Right forelimb (tissue), 1 donor: ENCODE measurements around the gene NOL4L.

ENCODE experiments used
- DNase-seq: peaks from one replicate; pipeline ENCODE4 v3.0.0-alpha.2; 2018

NOL4L gene

DNA sequence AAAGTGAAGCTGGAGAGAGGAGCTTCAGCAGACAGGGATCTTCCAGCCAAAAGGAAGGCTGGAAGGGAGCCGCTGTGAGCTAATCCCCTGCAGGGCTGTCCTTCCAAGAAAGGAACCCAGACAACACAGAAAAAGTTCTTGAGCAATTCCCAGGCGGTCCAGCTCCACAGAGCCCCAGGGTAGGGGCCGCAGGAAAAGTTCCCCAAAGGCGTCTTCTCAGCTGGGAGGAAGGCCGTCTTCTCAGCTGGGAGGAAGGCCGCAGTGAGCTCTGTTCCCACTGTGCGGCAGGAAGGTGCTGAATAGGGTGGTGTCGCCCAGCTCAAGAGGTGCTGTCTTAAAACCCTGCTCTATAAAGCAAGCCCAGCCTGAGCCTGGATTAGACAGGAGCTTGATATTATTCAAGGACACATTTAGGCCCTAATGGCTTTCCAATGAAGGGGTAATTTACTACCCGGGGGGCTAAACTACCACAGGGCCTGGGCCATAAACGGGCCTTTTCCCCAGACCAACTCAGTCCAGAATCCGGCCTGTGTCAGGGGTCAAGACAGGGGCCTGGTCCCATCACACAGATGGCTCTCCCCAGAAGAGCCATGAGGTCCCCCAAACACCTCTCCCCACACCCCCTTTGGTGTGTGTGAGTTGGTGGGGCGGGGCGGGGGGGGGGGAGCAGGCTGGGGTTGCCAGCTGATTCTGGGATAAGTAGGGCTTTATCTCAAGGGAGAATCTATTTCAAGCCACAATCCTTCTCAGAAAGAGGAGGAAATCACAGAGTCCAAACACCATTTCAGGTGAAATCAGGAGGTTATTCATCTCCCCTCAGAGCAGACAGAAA lies 103.6 kb downstream of the NOL4L start:
- DNase-seq: no peak

DNA sequence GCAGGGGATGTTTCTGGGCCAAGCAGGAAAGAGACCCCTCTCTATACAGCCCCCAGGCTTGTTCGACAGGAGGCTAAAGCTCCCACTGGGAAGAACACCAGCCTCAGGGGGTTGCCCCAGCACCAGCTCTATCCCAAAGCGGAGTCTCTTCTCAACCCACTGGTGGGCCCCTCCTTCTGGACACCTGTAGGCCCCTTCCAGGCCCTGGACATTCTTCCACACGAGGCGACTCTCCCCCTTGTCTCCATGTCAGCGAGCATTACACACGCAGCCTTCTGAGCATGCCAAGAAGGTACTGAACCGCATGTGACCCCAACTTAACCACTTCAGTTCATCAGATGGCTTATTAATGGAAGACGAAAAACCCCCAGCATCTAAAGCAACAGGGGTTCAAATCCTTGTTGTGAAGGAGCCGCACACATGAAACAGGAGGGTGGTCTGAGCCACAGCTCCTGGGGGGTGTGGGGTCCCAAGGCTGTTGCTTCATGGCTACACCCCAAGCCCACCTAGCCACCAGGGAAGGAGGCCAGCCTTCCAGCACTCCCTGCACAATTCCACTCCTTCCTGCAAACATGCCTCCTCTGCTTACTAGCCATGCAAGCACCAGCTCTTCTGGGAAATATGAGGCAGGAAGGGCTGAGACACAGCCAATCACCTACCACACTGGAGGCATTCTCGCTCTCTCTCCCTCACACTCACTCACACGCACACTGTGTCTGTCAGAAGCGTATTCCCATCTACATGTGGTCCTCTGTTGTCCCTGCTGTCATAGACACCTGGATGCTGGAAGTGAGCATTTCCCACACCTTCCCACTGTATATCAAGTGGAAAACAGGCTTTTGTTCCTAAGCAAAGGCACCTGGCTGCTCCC lies 104.5 kb downstream of the NOL4L start:
- peak; percentile 41 for DNase-seq

DNA sequence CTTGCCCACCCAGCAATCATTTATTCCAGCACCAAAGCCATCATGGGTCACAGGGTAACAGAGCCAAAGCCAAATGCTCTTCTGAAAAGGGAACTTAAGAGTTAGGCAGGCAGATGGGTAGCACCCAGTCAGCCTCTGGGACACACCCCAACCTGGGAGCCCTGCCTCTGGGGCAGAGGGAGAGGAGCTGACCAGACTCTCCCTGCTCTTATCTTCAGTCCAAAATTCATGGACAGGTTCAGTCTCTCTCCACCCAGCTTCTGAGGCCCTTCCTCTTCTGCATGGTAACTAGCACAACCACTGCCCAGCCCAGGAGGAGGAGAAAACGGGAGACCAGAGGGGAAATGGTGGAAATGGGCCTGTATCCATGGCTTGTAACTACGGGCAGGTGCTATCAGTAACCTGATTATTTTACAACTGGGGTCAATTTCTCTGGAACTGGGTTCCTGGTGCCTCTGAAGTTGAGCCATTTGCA lies 105.4 kb downstream of the NOL4L start:
- no peak for DNase-seq

DNA sequence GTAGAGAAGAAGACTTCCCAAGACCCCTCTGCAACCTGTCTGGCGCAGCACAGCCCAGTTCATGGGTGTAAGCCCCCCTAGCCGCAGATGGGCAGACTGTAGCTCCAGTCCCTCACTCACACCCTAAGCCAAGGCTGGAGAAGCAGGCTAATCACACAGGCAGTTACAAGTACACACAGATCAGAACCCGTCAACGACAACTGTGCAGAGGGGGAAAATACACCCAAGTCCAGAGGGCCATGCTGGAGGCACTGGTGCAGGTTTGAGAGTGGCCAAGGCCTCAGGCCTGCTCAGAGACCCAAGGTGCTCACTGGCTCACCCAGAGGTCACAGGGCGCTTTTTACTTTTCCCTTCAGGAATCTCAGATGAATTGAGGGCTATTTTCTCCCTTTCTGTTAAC lies 106.1 kb downstream of the NOL4L start:
- no peak for DNase-seq

DNA sequence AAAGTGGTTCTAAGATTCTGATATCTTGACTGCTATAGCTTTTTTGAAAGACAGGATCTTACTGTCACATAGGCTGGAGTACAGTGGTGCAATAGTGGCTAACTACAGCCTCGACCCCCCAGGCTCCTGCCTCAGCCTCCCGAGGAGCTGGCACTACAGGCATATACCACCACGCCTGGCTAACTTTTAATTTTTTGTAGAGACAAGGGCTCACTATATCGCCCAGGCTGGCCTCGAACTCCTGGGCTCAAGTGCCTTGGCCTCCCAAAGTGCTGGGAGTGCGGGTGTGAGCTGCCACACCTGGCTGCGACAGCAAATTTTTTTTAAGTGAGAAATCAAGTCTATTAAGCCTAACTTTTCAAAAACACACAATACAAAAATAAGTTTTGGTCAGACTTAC lies 106.6 kb downstream of the NOL4L start:
- no peak for DNase-seq

DNA sequence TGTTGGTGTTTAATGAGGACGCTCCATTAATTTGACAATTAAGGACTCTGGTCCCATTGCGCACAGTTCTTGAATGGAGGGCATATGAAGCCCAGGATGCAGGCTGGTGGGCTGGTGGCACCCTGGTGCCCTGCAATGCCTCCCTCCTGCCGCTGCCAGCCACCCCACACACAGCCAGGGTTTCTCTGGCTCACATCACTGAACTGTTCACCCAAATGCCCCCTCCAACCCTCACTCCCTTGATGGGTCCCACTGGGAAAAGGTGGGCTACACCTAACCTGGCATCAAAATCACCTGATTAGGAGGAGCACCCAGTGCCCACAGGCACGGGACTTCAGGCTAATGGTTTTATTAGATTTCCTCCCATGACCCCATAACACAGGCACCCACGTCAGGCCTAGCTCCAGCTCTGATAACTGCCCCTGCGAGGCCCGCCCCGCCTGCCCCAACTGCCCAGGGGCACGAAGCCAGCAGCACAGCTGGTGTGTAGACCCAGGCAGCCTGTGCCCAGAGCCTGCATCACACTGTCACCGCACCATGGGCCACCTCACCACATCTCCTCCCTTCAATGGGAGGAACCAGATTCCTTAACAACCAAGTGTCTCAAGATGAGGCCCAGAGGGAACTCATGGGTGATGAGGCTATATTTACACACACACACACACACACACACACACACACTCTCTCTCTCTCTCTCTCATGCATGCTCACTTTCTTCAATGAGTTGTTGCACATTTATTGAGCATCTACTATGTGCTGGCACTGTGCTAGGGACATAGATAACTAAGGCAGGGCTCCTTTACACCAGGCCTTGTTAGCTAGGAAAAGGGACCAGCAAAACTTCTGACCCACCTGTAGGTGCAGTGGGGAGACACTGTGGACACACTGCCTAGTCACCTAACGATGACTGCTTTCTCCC lies 107.3 kb downstream of the NOL4L start:
- no peak for DNase-seq

DNA sequence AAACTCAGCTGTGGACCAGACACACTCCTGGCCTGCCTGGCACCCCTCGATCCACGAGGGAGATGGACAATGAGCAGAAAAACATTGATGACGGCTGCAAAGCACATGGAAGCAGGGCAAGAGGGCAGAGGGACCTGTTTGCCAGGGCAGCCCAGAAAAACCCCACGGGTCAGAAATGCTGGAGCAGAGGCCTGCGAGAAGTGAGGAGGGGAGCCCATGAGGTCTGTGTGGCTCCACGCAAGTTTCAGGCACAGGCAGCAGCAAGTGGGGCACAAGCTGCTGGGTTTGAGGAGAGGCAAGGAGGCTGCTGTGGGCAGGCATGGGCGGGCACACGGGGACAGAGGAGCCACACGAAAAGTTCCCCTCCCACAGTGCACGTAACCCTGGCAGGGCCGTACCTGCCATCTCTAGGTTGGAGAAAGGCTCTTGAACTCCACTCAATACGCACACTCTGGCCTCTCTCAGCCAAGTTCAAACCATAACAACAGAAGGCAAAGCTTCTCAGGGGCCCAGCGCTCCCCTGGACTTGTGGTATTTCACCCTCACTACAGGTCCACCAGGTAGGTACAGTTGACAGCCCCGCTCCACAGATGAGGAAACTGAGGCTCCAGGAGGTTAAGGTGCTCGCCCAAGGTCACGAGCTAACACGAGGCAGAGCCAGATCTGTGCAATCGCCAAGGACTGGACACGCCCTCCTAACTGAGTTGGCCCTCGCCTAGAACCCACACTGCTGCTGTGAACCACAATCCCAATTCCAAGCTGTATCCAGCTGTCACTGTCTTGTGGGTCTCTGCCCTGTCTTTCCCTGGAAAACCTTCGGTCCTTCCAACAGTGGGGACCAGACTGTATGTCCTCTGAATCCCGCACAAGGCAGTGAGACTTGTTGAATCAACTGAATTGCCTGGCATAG lies 108.2 kb downstream of the NOL4L start:
- DNase-seq: no peak

DNA sequence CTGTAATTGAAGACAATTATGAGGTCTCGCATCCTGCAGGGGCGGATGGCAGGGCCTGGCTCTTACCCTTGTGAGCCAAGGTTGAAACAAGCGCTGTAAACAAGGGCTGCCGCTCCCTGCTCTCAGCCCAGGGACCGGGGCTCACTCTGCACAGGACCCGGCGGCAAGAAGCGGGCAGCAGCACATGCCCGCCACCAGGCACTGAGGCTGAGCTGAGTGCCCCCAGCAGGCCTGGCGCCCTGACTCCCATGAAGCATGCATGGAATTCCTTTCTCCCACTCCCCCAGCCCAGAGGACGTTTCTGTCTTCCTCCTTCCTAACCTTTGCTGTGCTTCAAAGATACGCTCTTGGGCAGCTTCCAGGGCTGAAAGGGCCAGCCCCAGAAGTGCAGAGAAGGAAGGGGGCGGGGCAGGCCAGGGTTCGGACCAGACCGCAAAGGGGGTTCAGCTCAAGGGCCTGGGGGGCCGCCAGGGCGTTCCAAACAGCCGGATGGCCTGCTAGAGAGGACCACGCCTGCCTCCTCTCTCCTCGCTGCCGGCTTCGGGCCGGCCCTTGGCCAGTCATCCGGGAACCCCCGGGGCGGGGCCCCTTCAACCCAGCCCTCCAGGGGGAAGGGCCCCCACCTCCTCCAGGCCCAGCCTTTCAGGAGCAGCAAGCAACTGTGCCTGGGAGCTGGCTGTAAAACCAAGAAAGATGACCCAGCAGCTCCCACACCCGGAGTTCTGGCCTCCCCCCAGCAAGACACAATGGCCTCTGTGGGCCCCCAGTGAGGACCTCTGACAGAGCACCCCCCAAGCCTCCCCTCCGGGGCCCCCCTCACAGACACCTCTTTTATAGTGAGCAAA lies 109.9 kb downstream of the NOL4L start:
- peak; percentile 93 for DNase-seq

DNA sequence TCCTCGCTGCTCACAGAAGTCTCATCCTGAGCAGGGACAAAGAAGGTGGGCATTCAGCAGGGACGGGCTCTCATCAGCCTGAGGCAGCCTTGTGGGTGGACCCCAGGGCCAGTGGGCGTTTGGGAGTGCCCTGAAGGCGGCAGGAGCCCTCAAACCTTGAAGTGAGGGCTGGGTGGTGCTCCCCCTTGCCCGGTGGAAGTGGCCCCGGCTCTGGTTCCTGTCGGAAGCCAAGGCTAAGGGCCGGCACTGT lies 110.5 kb downstream of the NOL4L start:
- no peak for DNase-seq

DNA sequence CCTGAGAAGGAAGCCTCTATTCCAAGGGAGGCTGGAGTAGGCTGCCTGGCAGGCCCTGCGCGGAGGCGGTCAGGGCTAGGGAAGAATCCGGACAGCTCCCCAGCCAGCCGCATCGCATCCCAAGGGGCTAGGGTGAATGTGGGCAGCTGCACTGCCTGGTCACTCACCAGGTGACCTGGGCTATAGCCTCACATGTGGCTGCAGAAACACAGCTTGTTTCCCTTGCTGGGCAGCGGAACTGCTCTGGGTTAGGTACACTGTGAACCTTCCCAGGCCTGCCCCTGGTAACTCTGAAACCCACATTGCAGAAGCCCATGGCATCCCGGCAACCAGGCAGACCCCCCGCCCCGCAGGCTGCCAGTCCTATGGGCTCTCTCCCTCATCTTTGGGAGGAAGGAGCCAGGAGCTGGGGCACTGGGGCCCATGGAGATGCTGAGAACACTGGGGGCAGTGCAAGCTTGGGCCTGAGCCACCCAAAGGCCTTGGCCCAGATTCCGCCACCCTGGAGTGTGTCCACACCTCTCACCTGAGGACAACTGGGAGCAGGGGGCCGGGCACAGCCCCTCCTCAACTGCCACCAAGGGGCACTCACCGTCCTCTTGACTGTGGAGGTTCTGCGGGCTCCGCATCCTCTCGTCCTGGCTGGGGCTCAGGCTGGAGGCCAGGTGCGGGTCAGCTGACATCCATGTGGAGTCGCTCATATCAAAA lies 111.0 kb downstream of the NOL4L start:
- no peak for DNase-seq

DNA sequence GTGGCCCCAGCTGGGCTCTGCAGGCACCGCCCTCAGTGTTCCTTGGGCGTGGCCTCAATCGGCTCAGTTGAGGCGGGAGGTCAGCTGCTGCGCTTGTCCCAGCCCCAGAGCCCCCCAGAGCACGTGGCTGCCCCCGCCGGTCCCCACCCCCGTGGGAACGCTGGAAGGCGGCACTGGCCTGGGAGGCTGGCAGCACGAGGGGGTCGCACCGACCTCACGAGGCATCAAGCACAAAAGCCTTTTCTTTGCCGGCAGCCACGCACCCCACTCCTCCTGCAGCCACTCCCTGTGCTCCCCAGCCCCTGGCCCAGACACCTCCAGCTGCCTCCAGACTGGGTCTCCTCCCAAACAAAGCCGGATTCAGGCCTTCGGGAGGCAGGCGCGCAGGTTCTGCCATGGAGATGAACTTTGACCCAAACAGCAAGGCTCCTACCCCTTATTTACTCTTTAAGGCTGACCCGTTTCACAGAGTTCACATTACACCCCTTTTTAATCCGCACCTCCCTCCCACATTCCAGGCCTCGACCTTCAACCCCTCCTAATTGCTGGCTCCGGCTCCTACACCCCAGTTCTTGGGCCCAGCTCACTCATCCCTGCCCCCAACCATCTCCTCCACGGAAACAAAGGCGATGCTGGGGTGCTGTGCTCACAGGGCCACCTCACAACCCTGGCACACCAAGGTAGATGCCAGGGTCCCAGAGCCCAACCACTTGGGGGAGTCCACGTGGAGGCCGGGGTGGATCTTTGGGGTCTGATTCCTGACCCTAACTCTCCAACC lies 111.7 kb downstream of the NOL4L start:
- DNase-seq: no peak

DNA sequence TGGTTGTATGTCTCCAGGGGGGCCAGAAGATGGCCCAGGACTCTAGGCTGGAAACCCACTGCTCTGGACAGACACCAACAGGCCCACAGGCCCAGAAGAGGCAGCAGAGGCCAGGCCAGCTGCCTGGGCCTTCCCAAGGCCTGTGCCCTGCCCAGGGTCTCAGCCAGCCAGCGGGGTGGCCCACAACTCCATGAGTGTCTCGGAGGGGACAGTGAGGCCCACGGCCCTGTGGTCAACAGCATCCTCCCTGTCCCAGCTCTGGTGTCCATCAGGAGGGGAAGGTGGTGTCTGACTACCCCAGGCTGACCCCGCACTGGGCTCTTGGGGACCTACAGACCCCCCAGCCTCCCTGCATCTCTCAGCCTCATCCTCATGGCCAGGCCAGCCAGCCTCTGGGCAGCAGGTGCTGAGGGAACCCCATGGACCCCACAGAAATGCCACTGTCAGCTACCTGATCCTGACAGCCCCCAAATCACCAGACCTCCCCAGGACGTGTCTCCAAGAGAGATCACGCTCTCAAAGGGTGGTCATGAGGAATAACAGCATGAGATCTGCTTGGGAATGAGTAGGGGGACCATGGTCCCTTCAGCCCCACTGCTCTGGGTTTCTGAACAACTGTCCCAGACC lies 112.4 kb downstream of the NOL4L start:
- no peak for DNase-seq

DNA sequence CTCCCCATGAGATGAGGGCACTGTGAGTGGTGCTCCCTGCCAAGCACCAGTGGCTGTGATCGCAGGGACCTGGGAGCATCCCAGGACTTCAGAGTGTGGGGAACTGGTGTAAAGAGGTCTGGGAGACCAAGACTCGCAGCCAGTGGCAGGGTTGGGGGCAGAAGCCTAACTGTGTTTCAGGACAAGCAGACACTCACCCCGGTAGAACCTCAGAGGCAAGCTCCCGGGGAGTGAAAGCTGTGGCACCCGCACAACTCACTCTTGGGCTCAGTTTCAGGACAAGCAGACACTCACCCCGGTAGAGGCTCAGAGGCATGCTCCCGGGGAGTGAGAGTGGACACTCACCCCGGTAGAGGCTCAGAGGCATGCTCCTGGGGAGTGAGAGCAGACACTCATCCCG lies 114.2 kb downstream of the NOL4L start:
- DNase-seq: no peak

DNA sequence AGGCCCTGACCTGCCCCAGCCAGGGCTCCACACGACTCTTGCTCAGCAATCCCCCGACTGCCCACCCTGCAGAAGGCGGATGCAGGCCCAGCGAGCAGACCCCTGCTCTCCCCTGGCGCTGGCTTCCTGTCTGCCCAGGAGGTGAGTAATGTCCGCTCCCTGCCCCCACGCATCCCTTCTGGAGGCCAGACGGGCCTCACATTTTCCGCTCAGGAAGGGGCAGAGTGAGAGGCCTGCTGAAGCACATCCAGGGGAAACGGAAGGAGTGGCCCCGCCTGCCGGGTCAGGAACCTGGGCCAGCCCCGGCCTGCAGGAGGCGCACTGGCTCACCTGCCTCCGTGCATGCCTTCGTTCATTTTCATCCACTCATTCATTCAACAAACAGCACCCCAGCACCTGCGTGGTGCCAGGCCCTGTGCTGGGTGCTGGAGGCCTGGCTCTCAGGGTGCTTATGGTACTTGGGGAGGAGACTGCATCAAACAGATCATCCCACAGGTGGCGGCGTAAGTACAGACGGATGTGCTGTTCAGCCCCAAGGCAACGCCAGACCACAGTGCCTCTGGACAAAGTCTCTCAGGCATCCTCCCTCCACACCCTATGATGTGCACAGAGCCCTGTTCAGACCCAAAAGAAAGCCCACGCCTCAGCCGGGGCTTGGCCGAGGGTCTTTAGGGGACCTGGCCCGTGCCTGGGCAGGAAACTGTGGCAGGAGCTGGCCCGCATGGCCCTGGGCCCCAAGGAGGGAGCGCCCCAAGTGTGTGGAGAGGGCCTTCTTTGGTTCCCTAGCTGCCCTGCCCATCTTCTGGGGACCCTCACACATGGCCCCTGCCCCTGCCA lies 114.9 kb downstream of the NOL4L start:
- peak; percentile 77 for DNase-seq

DNA sequence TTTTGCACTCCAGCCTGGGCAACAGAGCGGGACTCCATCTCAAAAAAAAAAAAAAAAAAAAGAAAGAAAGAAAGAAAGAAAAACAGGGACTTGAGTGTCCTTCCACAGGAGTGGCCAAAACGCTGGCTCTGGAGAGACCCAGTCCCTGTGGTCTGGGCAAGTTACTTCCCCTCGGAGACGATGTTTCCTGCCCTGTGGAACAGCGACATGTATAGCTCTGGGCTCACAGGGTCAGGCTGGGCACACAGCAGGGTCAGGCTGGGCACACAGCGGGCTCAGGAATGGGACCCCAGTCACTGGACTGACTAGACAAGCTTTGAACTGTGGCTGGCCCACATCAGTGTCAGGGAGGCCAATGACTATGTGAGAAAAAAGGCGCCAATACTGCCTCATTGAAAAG lies 116.3 kb downstream of the NOL4L start:
- no peak for DNase-seq

DNA sequence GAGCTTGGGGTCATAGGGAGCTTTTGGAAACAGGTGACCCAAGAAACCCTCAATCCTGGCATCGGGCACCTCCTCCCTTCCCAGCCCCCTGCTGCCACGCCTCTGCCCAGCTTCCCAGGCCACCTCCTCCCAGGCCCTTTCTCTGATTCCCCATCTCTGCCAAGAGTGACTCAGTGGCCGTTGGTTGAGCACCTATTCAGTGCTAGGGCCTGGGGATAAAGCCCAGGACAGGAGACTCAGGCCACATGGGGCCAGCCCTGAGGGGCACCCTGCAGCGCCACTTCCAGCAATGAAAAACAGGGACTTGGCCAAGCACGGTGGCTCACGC lies 116.9 kb downstream of the NOL4L start:
- no peak for DNase-seq

DNA sequence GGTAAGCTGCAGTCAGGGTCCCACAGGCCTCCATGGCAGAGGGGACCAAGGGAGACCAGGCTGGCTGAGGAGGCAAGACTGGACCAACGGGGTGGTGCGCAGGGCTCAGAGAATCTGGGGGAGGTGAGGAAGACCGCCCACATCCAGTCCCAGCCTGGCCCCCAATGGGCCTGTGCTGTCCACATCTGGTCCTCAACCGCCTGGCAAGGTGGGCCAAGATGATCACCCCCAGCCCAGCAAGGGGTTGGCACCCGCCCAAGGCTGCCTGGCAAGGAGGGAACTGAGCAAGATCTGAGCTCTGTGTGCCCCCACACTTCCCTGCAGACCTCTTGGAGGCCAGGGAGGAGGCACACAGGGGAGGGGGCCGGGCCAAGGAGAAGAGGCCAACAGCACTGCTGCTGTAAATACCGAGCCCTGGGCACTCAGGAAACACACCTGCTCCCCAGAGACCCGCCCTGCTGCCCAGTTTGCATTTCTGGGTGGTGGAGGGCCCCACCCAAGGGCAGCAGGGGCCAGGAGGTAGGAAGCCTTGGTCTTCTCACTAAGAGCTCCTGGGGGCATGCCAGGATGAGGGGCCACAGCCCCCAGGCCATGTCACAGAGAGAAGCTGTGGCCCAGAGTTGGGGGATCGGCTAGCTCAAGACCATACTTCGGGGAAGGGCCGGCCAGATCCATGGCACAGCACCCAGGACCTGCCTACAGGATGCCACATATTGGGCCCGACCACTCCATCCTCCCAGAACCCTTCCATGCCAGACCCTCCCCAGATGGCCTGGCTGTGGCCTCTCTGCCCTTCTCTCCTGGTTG lies 117.4 kb downstream of the NOL4L start:
- no peak for DNase-seq
